ENCODE data around the gene MDFIC2. TPM values are rescaled to one million over a fixed set of nuclear protein-coding genes. Genes with fewer than 3 reads are reported as not detected.

Gene MDFIC2
- total RNA-seq, 2 experiments from 2014 or later: not detected

GRCh38 chr3:70281663-70282062 is 30.8 kb downstream of the MDFIC2 start:
- no TSS peak for BruUV-seq (replicated peaks)
- H3K4me3 ChIP-seq (ENCODE audit: low read depth, low read length, poor library complexity, severe bottlenecking): no peak overlapping the region
- H3K9me2 ChIP-seq (ENCODE audit: insufficient read depth, low read length): no peaks in the 10 kb centered on the region
- intact Hi-C loops (cut with micrococcal nuclease; ENCODE audit: unreplicated experiment): no loop called here
- no peaks in the 10 kb centered on the region for H3K36me3 ChIP-seq (ENCODE audit: insufficient read depth, low read length)
- H3K27ac ChIP-seq (ENCODE audit: low read depth, low read length, poor library complexity, severe bottlenecking): no peak overlapping the region
- no peaks in the 10 kb centered on the region for H4K20me1 ChIP-seq (ENCODE audit: insufficient read depth, low read length)
- H3K9me3 ChIP-seq (ENCODE audit: low read length): no peaks in the 10 kb centered on the region
- H3K4me2 ChIP-seq (ENCODE audit: low read length): no peak overlapping the region
- TF ChIP-seq EZH2phosphoT487 (IDR thresholded peaks at IDR 0.05; ENCODE audit: borderline replicate concordance, low read depth, low read length): no peak
- no peak for TF ChIP-seq CTCF (conservative IDR thresholded peaks at IDR 0.05; ENCODE audit: low read length)
- ChIA-PET POLR2A (no interaction called here), CTCF (ENCODE audit: unreplicated experiment) (no interaction called here)
- DNase-seq (ENCODE audit: low spot score): no peak
- no peaks in the 10 kb centered on the region for H3K4me1 ChIP-seq (ENCODE audit: insufficient read depth, low read length, poor library complexity, severe bottlenecking)
- no peaks in the 10 kb centered on the region for H3K79me2 ChIP-seq (ENCODE audit: insufficient read depth, low read depth, low read length)
- H2AFZ ChIP-seq (ENCODE audit: low read length): no peak overlapping the region

- no peaks in the 10 kb centered on the region for H3K9me2 ChIP-seq (ENCODE audit: insufficient read depth, low read length)
- no TSS peak for BruUV-seq (replicated peaks)
- no peak for DNase-seq (ENCODE audit: low spot score)
- H3K79me2 ChIP-seq (ENCODE audit: insufficient read depth, low read depth, low read length): no peaks in the 10 kb centered on the region
- no peak for TF ChIP-seq EZH2phosphoT487 (IDR thresholded peaks at IDR 0.05; ENCODE audit: borderline replicate concordance, low read depth, low read length)
- TF ChIP-seq CTCF (conservative IDR thresholded peaks at IDR 0.05; ENCODE audit: low read length): no peak
- H3K4me2 ChIP-seq (ENCODE audit: low read length): no peak overlapping the region
- H2AFZ ChIP-seq (ENCODE audit: low read length): no peak overlapping the region
- H3K36me3 ChIP-seq (ENCODE audit: insufficient read depth, low read length): no peaks in the 10 kb centered on the region
- H3K27ac ChIP-seq (ENCODE audit: low read depth, low read length, poor library complexity, severe bottlenecking): no peak overlapping the region
- no peak overlapping the region for H3K4me3 ChIP-seq (ENCODE audit: low read depth, low read length, poor library complexity, severe bottlenecking)
- no peaks in the 10 kb centered on the region for H3K9me3 ChIP-seq (ENCODE audit: low read length)
- POLR2A ChIA-PET: no interaction called here
- H3K4me1 ChIP-seq (ENCODE audit: insufficient read depth, low read length, poor library complexity, severe bottlenecking): no peaks in the 10 kb centered on the region
- no peaks in the 10 kb centered on the region for H4K20me1 ChIP-seq (ENCODE audit: insufficient read depth, low read length)
- intact Hi-C loops (cut with micrococcal nuclease; ENCODE audit: unreplicated experiment): no loop called here
- CTCF ChIA-PET (ENCODE audit: unreplicated experiment): no interaction called here
These were observed 35.1 kb downstream of the MDFIC2 start for GRCh38 chr3:70277304-70277703.

- CTCF ChIA-PET (ENCODE audit: unreplicated experiment): no interaction called here
- POLR2A ChIA-PET: no interaction called here
- no peak overlapping the region for H3K4me2 ChIP-seq (ENCODE audit: low read length)
These were observed 35.5 kb downstream of the MDFIC2 start for GRCh38 chr3:70276901-70277300.

More at GRCh38 chr3:70276901-70277300, 35.5 kb downstream of the MDFIC2 start:
- no peaks in the 10 kb centered on the region for H3K9me3 ChIP-seq (ENCODE audit: low read length)
- no peaks in the 10 kb centered on the region for H3K36me3 ChIP-seq (ENCODE audit: insufficient read depth, low read length)
- H3K4me3 ChIP-seq (ENCODE audit: low read depth, low read length, poor library complexity, severe bottlenecking): no peak overlapping the region
- BruUV-seq (replicated peaks): no TSS peak
- H2AFZ ChIP-seq (ENCODE audit: low read length): no peak overlapping the region
- no peaks in the 10 kb centered on the region for H3K4me1 ChIP-seq (ENCODE audit: insufficient read depth, low read length, poor library complexity, severe bottlenecking)
- H3K27ac ChIP-seq (ENCODE audit: low read depth, low read length, poor library complexity, severe bottlenecking): no peak overlapping the region
- intact Hi-C loops (cut with micrococcal nuclease; ENCODE audit: unreplicated experiment): no loop called here
- TF ChIP-seq EZH2phosphoT487 (IDR thresholded peaks at IDR 0.05; ENCODE audit: borderline replicate concordance, low read depth, low read length) (no peak), CTCF (conservative IDR thresholded peaks at IDR 0.05; ENCODE audit: low read length) (no peak)
- H4K20me1 ChIP-seq (ENCODE audit: insufficient read depth, low read length): no peaks in the 10 kb centered on the region
- H3K9me2 ChIP-seq (ENCODE audit: insufficient read depth, low read length): no peaks in the 10 kb centered on the region
- no peaks in the 10 kb centered on the region for H3K79me2 ChIP-seq (ENCODE audit: insufficient read depth, low read depth, low read length)
- DNase-seq (ENCODE audit: low spot score): no peak

Measured in OCI-LY7 (cell line).